Measurements from ENCODE around the gene CDR2. TPM values are rescaled to one million over a fixed set of nuclear protein-coding genes. Genes with fewer than 3 reads are reported as not detected.
A peak's percentile ranks its signal among the peaks of the same experiment; 100 is the strongest.

The CDR2 gene
- total and polyA plus RNA-seq, 9 donors = 12.7 to 30.3 (median 22.9) TPM

DNA sequence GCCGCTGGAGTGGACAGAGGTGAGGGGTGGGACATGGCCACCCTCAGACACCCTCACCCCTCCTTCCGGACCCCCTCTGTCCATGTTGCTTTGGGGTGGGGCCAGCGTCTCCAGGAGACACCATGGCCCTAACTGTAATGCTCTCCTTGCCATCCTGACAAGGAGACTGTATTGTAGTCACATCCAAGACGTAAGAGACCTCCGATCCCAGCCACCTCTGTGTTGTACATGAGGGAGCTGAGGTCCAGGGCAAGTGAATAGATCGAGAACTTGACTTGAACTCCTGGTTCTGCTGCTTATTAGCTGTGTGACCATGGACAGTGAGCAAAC lies 47.0 kb downstream of the CDR2 start:
- Histone ChIP-seq H3K27ac (no peak overlapping the region), H3K36me3 (no peaks in the 10 kb centered on the region), H3K4me1 (ENCODE audit: insufficient read depth) (no peaks in the 10 kb centered on the region), H3K4me3 (no peak overlapping the region), H3K9me3 (no peaks in the 10 kb centered on the region), H3K27me3 (no peaks in the 10 kb centered on the region)
- intact Hi-C loops (cut with DNase I) = loop anchor here in 2 of 4 donors (10.0 kb wide), 2 partner anchors 97 to 1173 kb away; partner anchors contain the start of genes DNAH3 (in 1 of the 2) and LDAF1 (in 1 of the 2)
- no peak for TF ChIP-seq POLR2A (IDR thresholded peaks at IDR 0.05)
- TF ChIP-seq EP300 (IDR thresholded peaks at IDR 0.05) = no peak
- no peak for TF ChIP-seq CTCF (IDR thresholded peaks at IDR 0.05)
- 94 to 95% (median 94%) methylated on average over 6 of the region's 6 CpGs for WGBS, 3 donors
- no peak for DNase-seq

DNA sequence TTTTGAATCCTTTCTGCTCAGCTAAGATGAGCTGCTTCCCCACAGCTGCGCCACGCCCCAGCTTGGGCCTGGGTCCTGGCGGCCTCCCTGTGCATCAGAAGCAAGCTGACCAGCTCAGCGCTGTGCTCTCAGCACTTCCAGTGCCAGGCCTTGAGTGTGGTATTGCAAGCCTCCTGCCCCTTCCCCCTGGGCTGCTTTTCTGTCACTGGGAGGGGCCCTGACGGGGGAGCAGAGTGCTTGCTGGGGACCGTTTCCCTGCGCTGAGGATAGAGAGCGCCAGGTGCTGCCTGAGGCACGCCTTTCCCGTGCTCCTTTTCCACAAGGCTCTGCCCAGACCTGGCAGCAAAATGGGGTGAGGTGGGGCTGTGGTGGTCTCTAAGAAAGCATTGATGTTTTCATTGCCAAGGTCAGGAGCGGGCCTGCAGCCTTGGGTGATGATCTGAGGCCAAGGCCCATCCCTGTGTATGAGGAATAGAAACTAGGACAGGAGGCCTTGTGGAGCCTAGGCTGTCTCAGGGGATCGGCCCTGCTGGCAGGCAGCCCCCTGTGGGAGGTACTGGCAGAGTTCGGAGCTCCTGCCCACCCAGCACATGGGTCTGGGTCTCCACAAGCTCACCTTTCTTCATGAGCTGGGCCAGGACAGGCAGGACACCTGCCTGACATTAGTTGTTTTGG lies 47.5 kb downstream of the CDR2 start:
- no peaks in the 10 kb centered on the region for H3K4me1 ChIP-seq (ENCODE audit: insufficient read depth)
- H3K27ac ChIP-seq = no peak overlapping the region
- intact Hi-C loops (cut with DNase I) = loop anchor here in 2 of 4 donors (10.0 kb wide), 2 partner anchors 98 to 1172 kb away; partner anchors contain the start of genes DNAH3 (in 1 of the 2) and LDAF1 (in 1 of the 2)
- TF ChIP-seq POLR2A (IDR thresholded peaks at IDR 0.05) (no peak), EP300 (IDR thresholded peaks at IDR 0.05) (no peak)
- WGBS, 3 donors = 77 to 89% (median 78%) methylated on average over 13 of the region's 13 CpGs
- no peak for DNase-seq
- H3K4me3 ChIP-seq = no peak overlapping the region
- no peaks in the 10 kb centered on the region for H3K27me3 ChIP-seq
- no peaks in the 10 kb centered on the region for H3K36me3 ChIP-seq
- H3K9me3 ChIP-seq = no peaks in the 10 kb centered on the region

DNA sequence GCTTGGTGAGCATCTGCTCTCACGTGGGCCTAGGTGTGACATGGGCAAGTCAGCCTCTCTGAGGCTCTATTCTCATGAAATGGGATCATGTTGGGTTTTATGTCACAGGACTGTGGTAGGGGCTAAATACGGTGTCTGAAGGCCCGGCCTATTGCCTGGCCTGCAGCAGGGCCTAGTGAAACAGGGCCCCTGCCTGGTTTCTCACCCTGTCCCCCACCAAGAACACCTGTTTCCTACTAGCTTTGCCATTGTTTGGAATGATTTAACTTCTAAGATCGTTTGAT lies 48.1 kb downstream of the CDR2 start:
- no peak for TF ChIP-seq EP300 (IDR thresholded peaks at IDR 0.05)
- TF ChIP-seq CTCF (IDR thresholded peaks at IDR 0.05) = no peak
- no peak for TF ChIP-seq POLR2A (IDR thresholded peaks at IDR 0.05)
- WGBS, 3 donors = 78 to 87% (median 85%) methylated on average over 4 of the region's 4 CpGs
- Histone ChIP-seq H3K27ac (no peak overlapping the region), H3K4me1 (ENCODE audit: insufficient read depth) (peaks cover 2% of the 10 kb centered on the region), H3K9me3 (no peaks in the 10 kb centered on the region), H3K4me3 (no peak overlapping the region), H3K27me3 (no peaks in the 10 kb centered on the region), H3K36me3 (no peaks in the 10 kb centered on the region)
- intact Hi-C loops (cut with DNase I) = loop anchor here in 2 of 4 donors (10.0 kb wide), 2 partner anchors 98 to 1172 kb away; partner anchors contain the start of genes DNAH3 (in 1 of the 2) and LDAF1 (in 1 of the 2)
- DNase-seq = no peak

DNA sequence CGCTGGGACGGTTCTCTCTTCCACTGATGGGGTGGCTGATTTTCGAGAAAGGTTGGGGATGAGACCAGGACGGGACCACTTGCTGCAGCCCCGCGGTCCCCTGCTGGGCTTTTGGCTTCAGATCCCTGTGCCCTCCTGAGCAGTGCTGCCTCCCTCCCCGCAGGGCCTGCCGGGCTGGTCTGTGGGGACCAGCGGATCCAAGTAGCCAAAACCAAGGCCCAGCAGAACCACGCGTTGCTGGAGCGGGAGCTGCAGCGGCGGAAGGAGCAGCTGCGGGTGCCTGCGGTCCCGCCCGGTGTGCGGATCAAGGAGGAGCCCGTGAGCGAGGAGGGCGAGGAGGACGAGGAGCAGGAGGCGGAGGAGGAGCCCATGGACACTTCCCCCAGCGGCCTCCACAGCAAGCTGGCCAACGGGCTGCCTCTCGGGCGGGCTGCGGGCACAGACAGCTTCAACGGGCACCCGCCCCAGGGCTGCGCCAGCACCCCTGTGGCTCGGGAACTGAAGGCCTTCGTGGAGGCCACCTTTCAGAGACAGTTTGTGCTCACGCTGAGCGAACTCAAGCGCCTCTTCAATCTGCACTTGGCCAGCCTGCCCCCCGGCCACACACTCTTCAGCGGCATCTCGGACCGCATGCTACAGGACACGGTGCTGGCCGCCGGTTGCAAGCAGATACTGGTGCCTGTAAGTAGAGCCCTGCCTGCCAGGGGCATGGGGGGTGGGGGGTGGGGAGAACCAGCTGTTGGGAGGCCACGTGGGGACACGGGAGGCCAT lies 48.6 kb downstream of the CDR2 start:
- DNase-seq = peak in 1 of 5 donors; percentile 19
- H3K36me3 ChIP-seq = no peaks in the 10 kb centered on the region
- H3K27ac ChIP-seq = no peak overlapping the region
- intact Hi-C loops (cut with DNase I) = loop anchor here in 2 of 4 donors (10.0 kb wide), 2 partner anchors 99 to 1171 kb away; partner anchors contain the start of genes DNAH3 (in 1 of the 2) and LDAF1 (in 1 of the 2)
- peaks cover 2% of the 10 kb centered on the region for H3K4me1 ChIP-seq (ENCODE audit: insufficient read depth)
- H3K9me3 ChIP-seq = no peaks in the 10 kb centered on the region
- TF ChIP-seq CTCF (IDR thresholded peaks at IDR 0.05) (no peak), POLR2A (IDR thresholded peaks at IDR 0.05) (no peak), EP300 (IDR thresholded peaks at IDR 0.05) (no peak)
- no peak overlapping the region for H3K4me3 ChIP-seq
- 88 to 92% (median 89%) methylated on average over 46 of the region's 46 CpGs for whole genome bisulfite sequencing, 3 donors
- H3K27me3 ChIP-seq = no peaks in the 10 kb centered on the region

Measured in ovary (tissue), 9 donors.